ENCODE results near the gene SPTBN4. TPM values are rescaled to one million over a fixed set of nuclear protein-coding genes. Genes with fewer than 3 reads are reported as not detected.

SPTBN4 gene
- total RNA-seq, 4 donors from 2014 or later = 1.4 to 5.1 (median 2.3) TPM

DNA sequence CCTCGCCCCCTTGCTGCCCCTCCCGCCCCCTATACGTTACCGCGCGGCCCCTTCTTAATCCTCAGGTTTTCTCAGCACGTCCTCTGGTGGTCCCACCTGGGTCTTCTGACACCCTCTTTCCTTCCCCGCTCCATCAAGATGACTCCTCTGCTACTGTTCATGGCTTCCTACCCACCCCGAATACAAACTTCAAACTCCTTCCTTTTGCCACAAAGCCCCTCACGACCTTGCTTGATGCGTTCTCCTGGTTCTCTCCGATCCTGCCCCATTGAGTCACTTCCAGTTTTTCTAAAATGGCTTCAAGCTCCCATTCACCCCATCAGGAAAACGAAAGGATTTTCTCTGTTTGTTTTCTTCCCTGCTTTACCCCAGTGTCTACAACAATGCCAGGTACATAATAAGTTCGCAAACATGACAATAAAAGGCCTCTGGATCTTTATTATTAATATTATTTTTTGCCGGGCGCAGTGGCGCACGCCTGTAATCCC, 21.9 kb upstream of the SPTBN4 start:
- TF ChIP-seq, protein P1, sequence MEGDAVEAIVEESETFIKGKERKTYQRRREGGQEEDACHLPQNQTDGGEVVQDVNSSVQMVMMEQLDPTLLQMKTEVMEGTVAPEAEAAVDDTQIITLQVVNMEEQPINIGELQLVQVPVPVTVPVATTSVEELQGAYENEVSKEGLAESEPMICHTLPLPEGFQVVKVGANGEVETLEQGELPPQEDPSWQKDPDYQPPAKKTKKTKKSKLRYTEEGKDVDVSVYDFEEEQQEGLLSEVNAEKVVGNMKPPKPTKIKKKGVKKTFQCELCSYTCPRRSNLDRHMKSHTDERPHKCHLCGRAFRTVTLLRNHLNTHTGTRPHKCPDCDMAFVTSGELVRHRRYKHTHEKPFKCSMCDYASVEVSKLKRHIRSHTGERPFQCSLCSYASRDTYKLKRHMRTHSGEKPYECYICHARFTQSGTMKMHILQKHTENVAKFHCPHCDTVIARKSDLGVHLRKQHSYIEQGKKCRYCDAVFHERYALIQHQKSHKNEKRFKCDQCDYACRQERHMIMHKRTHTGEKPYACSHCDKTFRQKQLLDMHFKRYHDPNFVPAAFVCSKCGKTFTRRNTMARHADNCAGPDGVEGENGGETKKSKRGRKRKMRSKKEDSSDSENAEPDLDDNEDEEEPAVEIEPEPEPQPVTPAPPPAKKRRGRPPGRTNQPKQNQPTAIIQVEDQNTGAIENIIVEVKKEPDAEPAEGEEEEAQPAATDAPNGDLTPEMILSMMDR (IDR thresholded peaks at IDR 0.05; ENCODE audit: low read depth) = no peak

DNA sequence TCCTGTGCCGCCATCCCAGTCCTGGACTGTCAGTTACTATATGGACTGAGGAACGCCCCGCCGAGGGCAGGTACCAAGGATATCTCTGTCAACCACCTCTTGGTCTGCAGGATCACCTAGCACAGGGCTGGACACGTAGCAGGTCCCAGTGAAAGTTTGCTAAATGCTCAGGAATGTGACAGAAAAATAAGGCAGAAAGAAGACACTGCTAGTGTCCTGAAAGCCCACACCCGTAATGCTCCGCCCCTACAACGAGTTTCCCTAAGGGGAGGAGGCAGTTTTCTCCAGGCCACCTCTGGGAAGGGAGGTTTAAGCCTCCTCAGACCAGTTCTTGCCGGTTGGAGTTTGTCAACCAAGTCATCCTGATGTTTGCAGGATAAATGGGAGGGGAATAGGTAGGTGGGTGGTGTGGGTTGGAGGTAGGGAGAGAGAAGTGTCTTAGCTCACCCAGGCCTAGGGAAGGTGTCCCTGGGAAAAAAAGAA, 21.0 kb upstream of the SPTBN4 start:
- TF ChIP-seq, protein P1 (IDR thresholded peaks at IDR 0.05; ENCODE audit: low read depth) = no peak

DNA sequence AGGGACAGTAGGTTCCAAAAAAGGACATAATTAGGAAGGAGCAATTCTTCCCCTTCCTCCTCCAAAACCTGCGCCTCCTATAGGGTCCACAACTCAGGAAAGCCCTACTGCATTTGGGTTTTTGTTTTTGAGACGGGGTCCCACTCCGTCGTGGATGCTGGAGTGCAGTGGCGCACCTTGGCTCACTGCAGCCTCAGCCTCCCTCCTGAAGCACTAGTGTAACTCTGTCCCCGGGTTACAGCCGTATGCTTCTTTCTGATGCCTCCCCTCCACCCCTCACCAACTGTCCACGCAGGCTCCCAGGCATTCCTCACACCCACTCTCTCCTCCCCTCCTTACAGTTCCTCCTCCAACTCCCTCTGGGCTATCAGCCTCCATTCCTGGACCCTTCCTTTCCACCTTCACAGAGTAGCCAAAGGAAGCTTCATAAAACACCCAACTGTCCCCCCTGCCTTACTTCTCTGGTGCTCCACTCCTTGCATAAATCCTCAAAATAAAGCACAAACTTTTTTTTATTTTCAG, 20.5 kb upstream of the SPTBN4 start:
- TF ChIP-seq, protein P1 (IDR thresholded peaks at IDR 0.05; ENCODE audit: low read depth) = no peak

DNA sequence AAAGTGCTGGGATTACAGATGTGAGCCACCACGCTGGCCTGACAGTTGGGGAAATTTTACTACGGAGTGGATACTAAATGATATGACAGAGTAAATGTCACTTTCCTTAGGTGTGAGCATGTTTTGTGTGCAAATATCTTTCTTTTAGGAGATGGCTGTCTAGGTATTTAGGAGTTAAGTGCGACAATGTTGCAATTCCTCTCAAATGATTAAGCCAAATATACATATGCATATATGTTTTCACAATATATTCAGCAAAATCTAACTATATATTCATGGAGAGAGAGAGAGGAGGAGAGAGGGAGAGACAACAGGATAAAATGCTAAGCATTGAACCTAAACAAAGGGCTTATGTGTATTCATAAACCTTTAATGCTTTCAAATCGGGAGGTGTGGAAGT, 17.3 kb upstream of the SPTBN4 start:
- TF ChIP-seq, protein P1 (IDR thresholded peaks at IDR 0.05; ENCODE audit: low read depth) = no peak

DNA sequence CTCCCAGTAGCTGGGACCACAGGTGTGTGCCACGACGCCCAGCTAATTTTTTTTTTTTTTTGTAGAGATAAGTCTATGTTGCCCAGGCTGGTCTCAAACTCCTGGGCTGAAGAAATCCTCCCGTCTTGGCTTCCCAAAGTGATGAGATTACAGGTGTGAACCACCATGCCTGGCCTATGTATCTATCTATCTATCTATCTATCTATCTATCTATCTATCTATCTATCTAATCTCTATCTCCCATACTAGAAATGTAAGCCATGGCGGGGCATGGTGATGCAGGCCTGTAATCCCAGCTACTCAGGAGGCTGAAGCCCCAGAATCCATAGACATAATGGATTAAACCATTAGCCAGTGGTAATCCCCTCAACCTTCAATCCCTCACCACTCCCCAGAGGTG, 16.1 kb upstream of the SPTBN4 start:
- TF ChIP-seq, protein P1 (IDR thresholded peaks at IDR 0.05; ENCODE audit: low read depth) = no peak

DNA sequence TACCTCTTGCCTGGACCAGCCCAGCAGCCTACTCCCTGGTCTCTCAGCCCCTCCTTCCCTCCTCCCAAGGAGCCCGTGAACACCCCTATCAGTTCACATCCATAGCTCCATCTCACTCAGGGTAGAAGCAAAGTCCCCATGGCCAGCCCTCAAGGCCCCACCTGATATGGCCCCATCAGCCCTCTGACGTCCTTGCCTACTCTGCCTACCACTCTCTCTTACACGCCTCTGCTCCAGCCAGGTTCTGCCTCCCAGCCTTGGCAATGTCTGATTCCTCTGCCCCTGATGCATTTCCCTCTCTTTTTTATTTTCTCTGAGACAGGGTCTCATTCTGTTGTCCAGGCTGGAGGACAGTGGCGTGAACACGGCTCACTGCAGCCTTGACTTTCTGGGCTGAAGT, 14.8 kb upstream of the SPTBN4 start:
- TF ChIP-seq, protein P1 (IDR thresholded peaks at IDR 0.05; ENCODE audit: low read depth) = no peak

DNA sequence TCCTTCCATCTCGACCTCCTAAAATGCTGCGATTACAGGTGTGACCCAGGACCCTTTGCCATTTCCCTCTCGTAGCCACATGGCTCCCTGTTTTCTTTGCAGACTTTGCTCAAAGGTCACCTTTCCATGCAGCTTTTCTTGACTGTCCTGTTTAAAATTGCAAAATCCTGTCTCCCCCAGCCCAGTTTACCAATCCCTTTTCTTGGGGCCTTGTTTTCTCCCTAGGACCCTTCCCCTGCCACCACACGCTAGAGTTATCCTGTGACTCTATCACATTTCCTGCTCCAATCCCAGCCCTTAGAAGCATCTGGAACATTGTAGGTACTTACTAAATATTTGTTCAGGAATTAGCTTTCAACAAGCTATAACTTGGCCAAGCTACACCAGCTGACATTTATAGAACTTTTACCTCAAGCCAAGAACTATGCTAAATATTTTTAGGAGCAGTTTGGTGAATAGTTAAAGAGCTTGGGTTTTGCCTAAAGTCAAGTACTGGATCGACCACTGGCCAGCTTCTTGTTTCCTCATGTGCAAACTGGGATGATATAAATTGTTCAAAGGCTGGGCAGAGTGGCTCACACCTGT, 13.6 kb upstream of the SPTBN4 start:
- TF ChIP-seq, protein P1 (IDR thresholded peaks at IDR 0.05; ENCODE audit: low read depth) = no peak

Data from subcutaneous adipose tissue (tissue), 4 donors.